Adrenal gland (tissue), 5 donors: ENCODE results near the gene FKBP1B.

Source experiments
- CTCF ChIP-seq, 6 experiments: fragments of 450-650 bp in 4 of 6; fragments of 200-600 bp in 2 of 6; sonication (generic) in 1 of 6; IDR thresholded peaks; 1 replicate in 5 of 6; 2 replicates in 1 of 6; pipeline versions ENCODE4 v1.5.1 to v1.8.0; 2016 to 2021; ENCODE audit warnings: antibody characterized with exemption in 6 of 6, mild to moderate bottlenecking in 2 of 6, moderate library complexity in 1 of 6
- POLR2A ChIP-seq, 2 donors: fragments of 450-650 bp; IDR thresholded peaks; one replicate each; pipeline ENCODE4 v1.6.1; 2017; ENCODE audit warnings: antibody characterized with exemption in 2 of 2, mild to moderate bottlenecking in 2 of 2, moderate library complexity in 1 of 2
- donor health status: DM: no; HTN: no; CAD: no.

DNA sequence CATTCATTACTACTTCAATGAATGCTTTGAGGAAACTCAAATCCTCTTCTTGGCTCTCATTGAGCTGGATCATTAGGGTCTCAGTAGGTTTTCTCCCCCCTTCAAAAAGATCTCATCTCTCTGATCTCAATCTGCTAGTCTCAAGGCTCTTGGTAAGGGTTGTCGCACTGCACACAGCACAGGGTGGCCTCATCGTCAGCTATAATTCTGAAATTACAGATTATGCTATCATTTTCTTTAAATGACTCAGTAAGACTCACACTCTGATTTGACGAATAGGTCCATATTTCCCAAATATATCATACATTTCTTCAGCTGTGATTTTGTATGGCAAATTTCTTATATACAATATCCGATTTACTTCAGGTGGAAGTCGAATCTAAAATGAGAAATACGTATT, 24.3 kb downstream of the FKBP1B start:
- no peak for TF ChIP-seq CTCF (IDR thresholded peaks at IDR 0.05)
- no peak for TF ChIP-seq POLR2A (IDR thresholded peaks at IDR 0.05)
